Activated CD8-positive, alpha-beta T cell treated with anti-CD3 and anti-CD28 coated beads for 36 hours (primary cell): ENCODE results near the gene SUPT7L. TPM values are rescaled to one million over a fixed set of nuclear protein-coding genes. Genes with fewer than 3 reads are reported as not detected.
A peak's percentile ranks its signal among the peaks of the same experiment; 100 is the strongest.
"Not testable (repeated sequence)": the region's sequence is repeated elsewhere in the genome, so short reads cannot be mapped to it uniquely, and the experiment has no call there.

Experiments
- ATAC-seq: fragments of 200-7000 bp; cut with Tn5 transposase; one replicate; pipeline ENCODE4 v1.10.0; 2021; ENCODE audit warnings: mild to moderate bottlenecking, moderate library complexity
- CTCF ChIA-PET: fragments of 350-600 bp; sonication (Branson Sonifier 250); formaldehyde crosslinking; loops from one replicate; lab custom pipeline; 2021; ENCODE audit warnings: antibody characterized with exemption; lab: Charles Lee
- POLR2A ChIA-PET: fragments of 350-600 bp; sonication (Branson Sonifier 250); formaldehyde crosslinking; loops from one replicate; lab custom pipeline; 2021; ENCODE audit warnings: antibody characterized with exemption; lab: Charles Lee
- DNase-seq: peaks from one replicate; pipeline ENCODE4 v3.0.0-alpha.2; 2020
- H3K27ac Mint-ChIP-seq: one replicate; pipeline ENCODE4 v1.8.0; 2021; ENCODE audit warnings: mild to moderate bottlenecking, mixed read lengths
- H3K27me3 Mint-ChIP-seq: one replicate; pipeline ENCODE4 v1.8.0; 2021; ENCODE audit warnings: mixed read lengths
- H3K36me3 Mint-ChIP-seq: one replicate; pipeline ENCODE4 v1.8.0; 2021; ENCODE audit warnings: low read depth, mixed read lengths
- H3K4me1 Mint-ChIP-seq: one replicate; pipeline ENCODE4 v1.8.0; 2021; ENCODE audit warnings: low read depth, mixed read lengths
- H3K4me3 Mint-ChIP-seq: one replicate; pipeline ENCODE4 v1.8.0; 2021; ENCODE audit warnings: mild to moderate bottlenecking, moderate library complexity, mixed read lengths
- H3K9me3 Mint-ChIP-seq: one replicate; pipeline ENCODE4 v1.8.0; 2021; ENCODE audit warnings: mixed read lengths
- CTCF ChIP-seq: fragments of 200-600 bp; IDR thresholded peaks from one replicate; pipeline ENCODE4 v1.8.0; 2022; ENCODE audit warnings: antibody characterized with exemption, mild to moderate bottlenecking
- intact Hi-C: fragments of 100-400 bp; cut with micrococcal nuclease; formaldehyde crosslinking; loops from one replicate; pipeline ENCODE4 v1.10.0; 2022
- total RNA-seq, 2 experiments: library from RNA; stranded (reverse); gene quantifications; one replicate each; pipeline ENCODE4 v1.2.3, GENCODE V29; 2021

The SUPT7L gene
- total RNA-seq, 2 experiments from 2014 or later = 21.8 to 22.6 TPM

- Mint-ChIP-seq H3K4me1 (peaks cover 48% of the 10 kb centered on the region), H3K4me3 (no peak overlapping the region), H3K36me3 (peaks cover 58% of the 10 kb centered on the region), H3K27me3 (no peaks in the 10 kb centered on the region), H3K9me3 (no peaks in the 10 kb centered on the region), H3K27ac (no peak overlapping the region)
- CTCF ChIA-PET = interaction anchor here (1.1 to 1.4 kb wide), 2 partner anchors 48 to 50 kb away, joined by 3 to 4 read pairs; no protein-coding TSS in a partner anchor
- POLR2A ChIA-PET = no interaction called here
- TF ChIP-seq CTCF = no peak
- intact Hi-C loops = no loop called here
- no peak for DNase-seq
- no peak for ATAC-seq
Observed at GRCh38 chr2:27634291-27634690, 29.1 kb downstream of the SUPT7L start.

GRCh38 chr2:27630257-27630656, 33.2 kb downstream of the SUPT7L start:
- ChIA-PET POLR2A (interaction anchor here (0.6 to 3.9 kb wide), 3 partner anchors 7 to 34 kb away, joined by 3 to 22 read pairs (median 3); partner anchors contain the start of gene SLC4A1AP), CTCF (interaction anchor here (2.8 kb wide), 1 partner anchor 53 kb away, joined by 29 read pairs; no protein-coding TSS in a partner anchor)
- ATAC-seq, intact Hi-C loops, H3K27me3 Mint-ChIP-seq, H3K9me3 Mint-ChIP-seq, DNase-seq, H3K4me3 Mint-ChIP-seq: not testable (repeated sequence)
- Mint-ChIP-seq H3K27ac (peak overlapping the region; percentile 11), H3K36me3 (peaks cover 35% of the 10 kb centered on the region), H3K4me1 (peaks cover 31% of the 10 kb centered on the region)

GRCh38 chr2:27628767-27629709, 34.4 kb downstream of the SUPT7L start, which contains the start of the genes CCDC121 and GPN1:
Gene CCDC121 (minus strand): TSS chr2:27629012. CDS start chr2:27627799, 1,213 bp downstream.
Gene GPN1 (plus strand): TSS chr2:27629050. CDS start chr2:27629059, 9 bp downstream.
- DNase-seq = peak; percentile 98
- Mint-ChIP-seq H3K27me3 (no peaks in the 10 kb centered on the region), H3K4me3 (no peak within 1 kb of the TSS), H3K4me1 (peaks cover 28% of the 10 kb centered on the region), H3K9me3 (no peaks in the 10 kb centered on the region), H3K27ac (no peak within 1 kb of the TSS), H3K36me3 (peaks cover 26% of the 10 kb centered on the region)
- POLR2A ChIA-PET = interaction anchor here (0.6 to 3.9 kb wide), 13 partner anchors 9 to 325 kb away, joined by 3 to 22 read pairs (median 4); partner anchors contain the start of genes MPV17, PPM1G, SLC4A1AP and SUPT7L
- CTCF ChIA-PET = interaction anchor here (2.8 kb wide), 1 partner anchor 54 kb away, joined by 29 read pairs; no protein-coding TSS in a partner anchor
- TF ChIP-seq CTCF = no peak
- intact Hi-C loops = no loop called here
- peak; percentile 97 for ATAC-seq

- ChIA-PET CTCF (interaction anchor here (2.8 kb wide), 1 partner anchor 55 kb away, joined by 29 read pairs; no protein-coding TSS in a partner anchor), POLR2A (interaction anchor here (0.6 to 3.9 kb wide), 13 partner anchors 8 to 305 kb away, joined by 3 to 22 read pairs (median 4); partner anchors contain the start of genes MPV17, PPM1G, SLC4A1AP and SUPT7L)
- peak; percentile 21 for DNase-seq
- intact Hi-C loops = no loop called here
- ATAC-seq = peak; percentile 48
- Mint-ChIP-seq H3K27me3 (no peaks in the 10 kb centered on the region), H3K36me3 (peaks cover 22% of the 10 kb centered on the region), H3K4me1 (peaks cover 28% of the 10 kb centered on the region), H3K27ac (no peak overlapping the region), H3K4me3 (no peak overlapping the region), H3K9me3 (no peaks in the 10 kb centered on the region)
- no peak for TF ChIP-seq CTCF
Observed at GRCh38 chr2:27627963-27628766, 35.2 kb downstream of the SUPT7L start.

- peaks cover 23% of the 10 kb centered on the region for H3K4me1 Mint-ChIP-seq
- H3K27me3 Mint-ChIP-seq, H3K27ac Mint-ChIP-seq, ATAC-seq, H3K4me3 Mint-ChIP-seq, H3K9me3 Mint-ChIP-seq, DNase-seq, intact Hi-C loops, CTCF ChIA-PET: not testable (repeated sequence)
- POLR2A ChIA-PET = interaction anchor here (1.0 to 3.9 kb wide), 2 partner anchors 11 to 43 kb away, joined by 3 to 22 read pairs; no protein-coding TSS in a partner anchor
- peaks cover 22% of the 10 kb centered on the region for H3K36me3 Mint-ChIP-seq
Observed at GRCh38 chr2:27626921-27627320, 36.5 kb downstream of the SUPT7L start.

- intact Hi-C loops, ATAC-seq, DNase-seq, H3K4me3 Mint-ChIP-seq, CTCF ChIA-PET, H3K27me3 Mint-ChIP-seq, H3K27ac Mint-ChIP-seq, H3K9me3 Mint-ChIP-seq: not testable (repeated sequence)
- peaks cover 21% of the 10 kb centered on the region for H3K4me1 Mint-ChIP-seq
- peaks cover 26% of the 10 kb centered on the region for H3K36me3 Mint-ChIP-seq
- POLR2A ChIA-PET = interaction anchor here (3.9 kb wide), 1 partner anchor 11 kb away, joined by 22 read pairs; no protein-coding TSS in a partner anchor
Observed at GRCh38 chr2:27626323-27626722, 37.1 kb downstream of the SUPT7L start.
